HCT116 (cell line): ENCODE data around the gene DGCR8. TPM values are rescaled to one million over a fixed set of nuclear protein-coding genes. Genes with fewer than 3 reads are reported as not detected.

ENCODE experiments used
- ATAC-seq: fragments of 200-7000 bp; cut with Tn5 transposase; 2 replicates; pipeline ENCODE4 v1.9.1; 2020; ENCODE audit warnings: mild to moderate bottlenecking, moderate library complexity
- BruUV-seq: library from RNA; stranded (reverse); fragments of 400-500 nt; replicated peaks from 2 replicates; lab custom pipeline; 2021; lab: Mats Ljungman, UMichigan
- CTCF ChIA-PET: fragments of 300-600 bp; sonication (Branson Sonifier 250); formaldehyde crosslinking; loops from one replicate; lab custom pipeline; 2021; ENCODE audit warnings: antibody characterized with exemption; lab: Charles Lee
- POLR2A ChIA-PET: fragments of 300-600, 350-600 bp; sonication (Branson Sonifier 250); formaldehyde crosslinking; loops from one replicate; lab custom pipeline; 2021; ENCODE audit warnings: antibody characterized with exemption; lab: Charles Lee
- RAD21 ChIA-PET, 2 experiments: fragments of 300-600 bp; sonication (Branson Sonifier 250); formaldehyde crosslinking; loops; one replicate each; lab custom pipeline; 2023; ENCODE audit warnings: low total read pairs in 2 of 2; ENCODE audit not compliant: uncharacterized antibody in 2 of 2, unreplicated experiment in 2 of 2, low non-redundant PET in 1 of 2; lab: Charles Lee
- DNase-seq: peaks from one replicate; pipeline ENCODE4 v3.0.0-alpha.2; 2010; ENCODE audit warnings: low read depth, low spot score
- H2AFZ ChIP-seq: fragments of 200-600 bp; shearing (Covaris generic), sonication (generic); 2 replicates; pipeline ENCODE4 v1.6.1; 2017; ENCODE audit warnings: low read depth, mixed run types, mixed read lengths, antibody characterized with exemption, low read length; ENCODE audit not compliant: poor library complexity, severe bottlenecking
- H3K27ac ChIP-seq: 2 replicates; pipeline ENCODE4 v1.5.1; 2012; ENCODE audit warnings: low read depth, low read length
- H3K27me3 ChIP-seq: fragments of 200-600 bp; sonication (generic); 2 replicates; pipeline ENCODE4 v1.6.1; 2016; ENCODE audit warnings: mixed run types, low read length, mixed read lengths; ENCODE audit not compliant: insufficient read depth
- H3K36me3 ChIP-seq, 2 experiments: fragments of 200-500 bp in 1 of 2; fragments of 200-600 bp in 1 of 2; sonication (Bioruptor generic) in 1 of 2; sonication (generic) in 1 of 2; 2 replicates each; pipeline versions ENCODE4 v1.5.1 to v1.6.1; 2014 to 2016; ENCODE audit warnings: low read length in 2 of 2, inconsistent platforms in 1 of 2, mixed read lengths in 1 of 2, mixed run types in 1 of 2; ENCODE audit not compliant: insufficient read depth in 2 of 2, control insufficient read depth in 1 of 2
- H3K4me1 ChIP-seq, 2 experiments: fragments of 200-600 bp in 1 of 2; sonication (generic) in 1 of 2; 2 replicates each; pipeline versions ENCODE4 v1.5.1 to v1.6.1; 2012 to 2017; ENCODE audit warnings: low read length in 2 of 2, inconsistent platforms in 1 of 2, mild to moderate bottlenecking in 1 of 2, mixed read lengths in 1 of 2, mixed run types in 1 of 2, moderate library complexity in 1 of 2; ENCODE audit not compliant: insufficient read depth in 2 of 2, control insufficient read depth in 1 of 2
- H3K4me2 ChIP-seq: fragments of 200-600 bp; sonication (generic); 2 replicates; pipeline ENCODE4 v1.6.1; 2017; ENCODE audit warnings: mixed run types, low read length, mixed read lengths
- H3K4me3 ChIP-seq, 2 experiments: fragments of 200-600 bp in 1 of 2; sonication (generic) in 1 of 2; replicated peaks in 1 of 2; 2 replicates each; pipeline ENCODE4 v1.5.1; 2011 to 2016; ENCODE audit warnings: low read length in 2 of 2, control low read depth in 1 of 2, low read depth in 1 of 2, mild to moderate bottlenecking in 1 of 2, mixed read lengths in 1 of 2, mixed run types in 1 of 2
- H3K79me2 ChIP-seq: fragments of 200-600 bp; sonication (generic); 2 replicates; pipeline ENCODE4 v1.6.1; 2017; ENCODE audit warnings: mild to moderate bottlenecking, mixed run types, low read length, moderate library complexity, mixed read lengths; ENCODE audit not compliant: insufficient read depth
- H3K9ac ChIP-seq: fragments of 200-600 bp; sonication (generic); 2 replicates; pipeline ENCODE4 v1.6.1; 2016; ENCODE audit warnings: low read length, mixed read lengths
- H3K9me2 ChIP-seq: fragments of 200-600 bp; sonication (generic), shearing (Covaris generic); 2 replicates; pipeline ENCODE4 v1.6.1; 2017; ENCODE audit warnings: mixed run types, mild to moderate bottlenecking, moderate library complexity; ENCODE audit not compliant: insufficient read depth
- H3K9me3 ChIP-seq, 2 experiments: fragments of 200-500 bp in 1 of 2; fragments of 200-600 bp in 1 of 2; sonication (Bioruptor generic) in 1 of 2; sonication (generic) in 1 of 2; 2 replicates each; pipeline ENCODE4 v1.6.1; 2014 to 2017; ENCODE audit warnings: low read length in 2 of 2, mixed read lengths in 2 of 2, inconsistent platforms in 1 of 2, low read depth in 1 of 2, mild to moderate bottlenecking in 1 of 2, mixed run types in 1 of 2, moderate library complexity in 1 of 2; ENCODE audit not compliant: control insufficient read depth in 1 of 2, insufficient read depth in 1 of 2
- H4K20me1 ChIP-seq: fragments of 200-600 bp; sonication (generic), shearing (Covaris generic); 2 replicates; pipeline ENCODE4 v1.6.1; 2017; ENCODE audit warnings: mixed run types, mild to moderate bottlenecking, moderate library complexity; ENCODE audit not compliant: insufficient read depth
- CEBPB ChIP-seq: IDR thresholded peaks from 2 replicates; pipeline ENCODE4 v1.6.1; 2012; ENCODE audit warnings: low read depth
- CTCF ChIP-seq, 3 experiments: fragments of 200-600 bp in 1 of 3; sonication (generic) in 1 of 3; IDR thresholded peaks in 2 of 3; conservative IDR thresholded peaks in 1 of 3; 2 replicates each; pipeline ENCODE4 v1.5.1; 2012 to 2017; ENCODE audit warnings: low read depth in 2 of 3, low read length in 2 of 3, antibody characterized with exemption in 1 of 3, borderline replicate concordance in 1 of 3, control low read depth in 1 of 3, mild to moderate bottlenecking in 1 of 3, mixed read lengths in 1 of 3, mixed run types in 1 of 3, moderate library complexity in 1 of 3; ENCODE audit not compliant: insufficient read depth in 1 of 3
- ELF1 ChIP-seq: IDR thresholded peaks from 2 replicates; pipeline ENCODE4 v1.6.1; 2012; ENCODE audit warnings: low read depth, borderline replicate concordance
- EZH2 ChIP-seq: fragments of 200-600 bp; sonication (generic); IDR thresholded peaks from 2 replicates; pipeline ENCODE4 v1.6.1; 2017; ENCODE audit warnings: antibody characterized with exemption, mixed run types
- MAX ChIP-seq: IDR thresholded peaks from 2 replicates; pipeline ENCODE4 v1.6.1; 2012
- POLR2A ChIP-seq: IDR thresholded peaks from 2 replicates; pipeline ENCODE4 v1.7.0; 2011; ENCODE audit warnings: borderline replicate concordance; ENCODE audit not compliant: insufficient read depth, insufficient read length; ENCODE audit errors: extremely low read depth
- RAD21 ChIP-seq: IDR thresholded peaks from 2 replicates; pipeline ENCODE4 v1.6.1; 2012; ENCODE audit warnings: low read depth, mild to moderate bottlenecking
- REST ChIP-seq: IDR thresholded peaks from 2 replicates; pipeline ENCODE4 v1.6.1; 2012; ENCODE audit warnings: low read depth
- SIN3A ChIP-seq: IDR thresholded peaks from 2 replicates; pipeline ENCODE4 v1.6.1; 2012; ENCODE audit warnings: low read depth
- SRF ChIP-seq: IDR thresholded peaks from 2 replicates; pipeline ENCODE4 v1.6.1; 2012; ENCODE audit warnings: low read depth
- ZNF274 ChIP-seq: fragments of 200-500 bp; sonication (Bioruptor generic); IDR thresholded peaks from 2 replicates; pipeline ENCODE4 v1.6.1; 2014; ENCODE audit warnings: mild to moderate bottlenecking, low read depth, low read length, inconsistent platforms
- intact Hi-C: fragments of 100-400 bp; cut with micrococcal nuclease; formaldehyde crosslinking; loops from 2 replicates; pipeline ENCODE4 v1.10.0; 2022
- total RNA-seq: library from RNA; stranded (reverse); gene quantifications from one replicate; pipeline ENCODE4 v1.2.1, GENCODE V29; 2021; ENCODE audit not compliant: unreplicated experiment

DGCR8 gene
- total RNA-seq, 1 experiment from 2014 or later, result 43.8 TPM

GRCh38 chr22:20106205-20106848 lies 26.3 kb downstream of the DGCR8 start:
- Histone ChIP-seq H3K9ac (no peak overlapping the region), H3K27me3 (no peaks in the 10 kb centered on the region), H3K9me3 (no peaks in the 10 kb centered on the region), H3K27ac (no peak overlapping the region), H3K4me2 (no peak overlapping the region), H4K20me1 (0 out of 2 replicates have a peak, but pooled peaks cover 2% of the 10 kb centered on the region), H3K79me2 (peaks cover 46% of the 10 kb centered on the region), H2AFZ (no peak overlapping the region), H3K36me3 (peaks cover 29 to 72% of the 10 kb centered on the region in 2 experiments; a peak in 3 of 4 replicates), H3K4me3 (no peak overlapping the region), H3K9me2 (no peaks in the 10 kb centered on the region), H3K4me1 (peaks cover 0 to 1% of the 10 kb centered on the region in 2 experiments; a peak in 1 of 4 replicates)
- no peak for ATAC-seq
- RAD21 ChIA-PET, result no interaction called here
- DNase-seq, result no peak
- POLR2A ChIA-PET, result no interaction called here
- CTCF ChIA-PET, result no interaction called here
- intact Hi-C loops, result no loop called here
- no peak for TF ChIP-seq CEBPB
- BruUV-seq, result no TSS peak

- peaks cover 29 to 71% of the 10 kb centered on the region in 2 experiments; a peak in 3 of 4 replicates for H3K36me3 ChIP-seq
- TF ChIP-seq ELF1 (no peak), RAD21 (no peak), CTCF (IDR thresholded peaks at IDR 0.05 in 2 of 3, conservative IDR thresholded peaks at IDR 0.05 in 1 of 3; ENCODE audit: borderline replicate concordance in 1 of 3, insufficient read depth in 1 of 3, low read depth in 2 of 3, low read length in 2 of 3) (no peak), POLR2A (no peak), MAX (no peak), EZH2 (no peak), SRF (no peak), ZNF274 (no peak), REST (no peak), SIN3A (no peak)
Observed at GRCh38 chr22:20106849-20107237, 26.8 kb downstream of the DGCR8 start.

More at GRCh38 chr22:20106849-20107237, 26.8 kb downstream of the DGCR8 start:
- RAD21 ChIA-PET, result no interaction called here
- H3K79me2 ChIP-seq, result peaks cover 40% of the 10 kb centered on the region
- no peak overlapping the region for H2AFZ ChIP-seq
- no peaks in the 10 kb centered on the region for H3K27me3 ChIP-seq
- 0 out of 2 replicates have a peak, but pooled peaks cover 2% of the 10 kb centered on the region for H4K20me1 ChIP-seq
- no TSS peak for BruUV-seq
- H3K4me3 ChIP-seq, result no peak overlapping the region
- H3K27ac ChIP-seq, result no peak overlapping the region
- DNase-seq, result no peak
- H3K4me1 ChIP-seq, result peaks cover 0 to 4% of the 10 kb centered on the region in 2 experiments; a peak in 1 of 4 replicates
- H3K9me2 ChIP-seq, result no peaks in the 10 kb centered on the region
- POLR2A ChIA-PET, result no interaction called here
- no peak for ATAC-seq
- CTCF ChIA-PET, result no interaction called here
- no peak overlapping the region for H3K4me2 ChIP-seq
- no peak overlapping the region for H3K9ac ChIP-seq
- intact Hi-C loops, result no loop called here
- H3K9me3 ChIP-seq, result no peaks in the 10 kb centered on the region
